Muscle layer of colon (tissue), 2 donors: ENCODE data around the gene KLF14.

Source experiments
- H3K27ac ChIP-seq: one replicate; pipeline ENCODE4 v1.7.0; 2013; ENCODE audit warnings: low read depth, mild to moderate bottlenecking, low read length, moderate library complexity
- H3K27me3 ChIP-seq, 2 donors: one replicate each; pipeline ENCODE4 v1.7.0; 2013; ENCODE audit warnings: low read length in 2 of 2, mild to moderate bottlenecking in 2 of 2; ENCODE audit not compliant: insufficient read depth in 2 of 2, control insufficient read depth in 1 of 2
- H3K36me3 ChIP-seq: one replicate; pipeline ENCODE4 v1.7.0; 2013; ENCODE audit warnings: mild to moderate bottlenecking, low read length; ENCODE audit not compliant: insufficient read depth
- H3K4me1 ChIP-seq: one replicate; pipeline ENCODE4 v1.7.0; 2013; ENCODE audit warnings: mild to moderate bottlenecking, low read length; ENCODE audit not compliant: insufficient read depth
- H3K4me3 ChIP-seq, 2 donors: one replicate each; pipeline ENCODE4 v1.7.0; 2013; ENCODE audit warnings: low read length in 2 of 2, low read depth in 1 of 2, mild to moderate bottlenecking in 1 of 2, moderate library complexity in 1 of 2
- H3K9ac ChIP-seq: one replicate; pipeline ENCODE4 v1.7.0; 2013; ENCODE audit warnings: low read length
- H3K9me3 ChIP-seq: one replicate; pipeline ENCODE4 v1.7.0; 2013; ENCODE audit warnings: mild to moderate bottlenecking, low read length
- donor health status: abdominal sarcoma.
- donor health status: Adenocarcinoma of cecum.

The KLF14 gene

DNA sequence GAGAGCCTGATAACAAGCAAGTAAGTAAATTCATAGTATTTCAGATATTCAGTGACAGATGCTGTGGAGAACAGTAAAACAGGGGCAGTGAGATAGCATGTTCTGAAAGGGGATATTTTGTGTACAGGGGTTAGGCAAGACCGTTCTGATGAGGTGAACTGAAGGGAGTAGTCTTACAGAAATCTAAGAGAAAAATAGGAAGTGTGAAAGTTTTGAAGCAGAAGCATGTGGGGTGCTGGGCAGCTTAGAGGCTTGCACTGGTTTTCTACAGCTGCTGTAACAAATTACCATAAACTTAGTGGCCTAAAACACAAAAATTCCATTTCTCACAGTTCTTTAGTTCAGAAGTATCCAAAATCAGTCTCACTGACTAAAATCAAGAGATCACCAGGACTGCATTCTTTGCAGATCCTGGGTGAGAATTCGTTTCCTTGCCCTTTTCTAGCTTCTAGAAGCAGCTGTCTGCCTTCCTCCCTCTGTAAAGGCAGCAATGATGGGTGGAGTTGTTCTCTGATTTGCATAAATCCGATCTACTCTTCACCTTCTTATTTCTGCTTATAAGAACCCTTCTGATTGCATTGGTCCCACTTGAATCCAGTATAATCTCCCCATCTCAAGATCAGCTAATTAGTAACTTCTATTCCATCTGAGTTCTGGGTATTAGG lies 7.5 kb upstream of the KLF14 start:
- Histone ChIP-seq H3K4me1 (no peaks in the 10 kb centered on the region), H3K4me3 (no peak overlapping the region), H3K27ac (no peak overlapping the region), H3K36me3 (no peaks in the 10 kb centered on the region), H3K9ac (no peak overlapping the region), H3K27me3 (peaks cover 3 to 7% of the 10 kb centered on the region in 2 donors), H3K9me3 (no peaks in the 10 kb centered on the region)

DNA sequence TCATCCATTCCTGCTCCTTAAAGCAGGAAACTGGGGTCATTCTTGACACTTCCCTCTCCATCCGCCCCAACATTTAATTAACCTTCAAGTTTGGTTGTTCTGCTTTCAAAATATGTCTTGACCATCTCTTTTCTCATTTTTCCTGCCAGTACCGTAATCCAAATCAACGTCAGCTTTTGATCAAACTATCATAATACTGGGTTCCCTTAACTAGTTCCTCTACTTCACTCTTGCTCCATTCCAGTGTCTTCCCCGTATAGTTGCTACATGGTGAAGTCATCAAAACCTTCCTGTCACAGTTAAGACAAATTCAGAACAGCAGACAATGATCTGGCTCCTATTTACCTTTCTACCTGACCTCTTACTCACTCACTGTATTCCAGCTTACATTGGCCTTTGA lies 6.6 kb upstream of the KLF14 start:
- no peak overlapping the region for H3K4me3 ChIP-seq
- H3K9me3 ChIP-seq, result no peaks in the 10 kb centered on the region
- H3K27ac ChIP-seq, result no peak overlapping the region
- H3K9ac ChIP-seq, result no peak overlapping the region
- peaks cover 11 to 13% of the 10 kb centered on the region in 2 donors for H3K27me3 ChIP-seq
- no peaks in the 10 kb centered on the region for H3K36me3 ChIP-seq
- no peaks in the 10 kb centered on the region for H3K4me1 ChIP-seq

DNA sequence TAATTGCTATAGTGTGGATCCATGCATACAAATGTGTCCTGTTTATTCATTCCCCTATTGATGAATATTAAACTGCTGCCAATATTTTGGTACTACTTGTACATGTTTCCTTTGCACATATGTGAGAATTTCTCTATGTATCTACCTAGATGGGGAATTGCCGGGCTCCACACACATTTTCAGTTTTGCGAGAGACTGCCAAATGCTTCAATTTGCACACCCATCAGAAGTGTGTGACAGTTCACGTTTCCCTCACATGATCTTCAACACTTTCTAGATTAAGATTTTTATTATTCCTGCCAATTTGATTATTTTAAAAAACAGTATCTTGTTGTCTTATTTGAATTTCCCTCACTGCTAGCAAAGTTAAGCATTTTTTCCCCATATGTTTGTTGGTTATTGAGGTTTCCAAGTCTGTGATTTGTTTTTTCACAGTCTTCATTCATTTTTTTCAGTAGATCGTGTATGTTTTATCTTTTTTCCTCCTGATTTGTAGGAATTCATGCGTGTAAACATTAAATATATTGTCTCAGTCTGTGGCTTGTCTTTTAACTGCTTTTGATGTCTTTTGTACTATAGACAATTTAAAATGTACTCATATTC lies 2.4 kb upstream of the KLF14 start:
- Histone ChIP-seq H3K9ac (no peak overlapping the region), H3K4me1 (peaks cover 6% of the 10 kb centered on the region), H3K4me3 (no peak overlapping the region), H3K27me3 (peaks cover 31 to 46% of the 10 kb centered on the region in 2 donors), H3K27ac (no peak overlapping the region), H3K9me3 (peaks cover 29% of the 10 kb centered on the region), H3K36me3 (no peaks in the 10 kb centered on the region)

DNA sequence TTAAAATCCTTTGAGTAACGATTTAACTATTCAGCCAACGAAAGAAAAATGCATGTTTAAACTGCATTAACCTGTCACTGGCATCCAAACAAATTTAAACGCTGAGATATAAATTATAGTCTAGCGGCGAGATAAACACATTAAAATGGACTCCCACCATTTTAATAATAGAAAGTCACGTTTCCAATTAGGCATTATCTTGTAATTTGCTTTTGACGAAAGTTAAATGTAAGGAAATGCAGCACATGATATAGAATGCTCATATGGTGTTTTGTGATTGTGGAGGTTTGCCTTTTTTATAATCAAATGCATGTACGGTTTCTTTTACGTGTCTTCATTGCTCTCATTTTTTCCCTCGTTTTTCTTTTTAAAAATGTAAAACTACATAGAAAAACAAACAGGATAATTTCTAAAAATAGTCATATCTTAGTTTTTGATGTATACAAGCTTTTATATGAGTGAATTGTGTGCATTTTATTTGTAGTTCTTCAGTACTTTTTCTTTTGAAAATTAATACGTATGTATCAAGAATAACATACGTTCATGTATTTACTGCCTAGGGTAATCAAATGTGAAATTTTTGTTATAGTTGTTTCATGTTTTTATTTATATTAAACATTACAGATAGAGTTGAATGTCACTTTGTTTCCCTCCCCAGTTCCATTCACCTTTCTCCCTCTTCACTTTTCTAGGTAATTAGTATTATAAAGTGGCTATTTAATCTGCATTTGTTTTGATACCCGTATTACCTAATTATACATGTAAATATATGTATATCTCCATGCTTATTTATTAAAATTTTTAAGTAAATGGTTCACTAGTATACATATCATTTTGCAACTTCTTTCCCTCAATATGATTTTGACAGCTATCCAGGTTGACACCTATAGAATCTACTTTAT lies 1.1 kb upstream of the KLF14 start:
- peaks cover 31 to 46% of the 10 kb centered on the region in 2 donors for H3K27me3 ChIP-seq
- peak overlapping the region; percentile 2 to 57 for H3K4me3 ChIP-seq
- H3K27ac ChIP-seq, result no peak overlapping the region
- peaks cover 6% of the 10 kb centered on the region for H3K4me1 ChIP-seq
- H3K9me3 ChIP-seq, result peaks cover 29% of the 10 kb centered on the region
- no peak overlapping the region for H3K9ac ChIP-seq
- H3K36me3 ChIP-seq, result no peaks in the 10 kb centered on the region

DNA sequence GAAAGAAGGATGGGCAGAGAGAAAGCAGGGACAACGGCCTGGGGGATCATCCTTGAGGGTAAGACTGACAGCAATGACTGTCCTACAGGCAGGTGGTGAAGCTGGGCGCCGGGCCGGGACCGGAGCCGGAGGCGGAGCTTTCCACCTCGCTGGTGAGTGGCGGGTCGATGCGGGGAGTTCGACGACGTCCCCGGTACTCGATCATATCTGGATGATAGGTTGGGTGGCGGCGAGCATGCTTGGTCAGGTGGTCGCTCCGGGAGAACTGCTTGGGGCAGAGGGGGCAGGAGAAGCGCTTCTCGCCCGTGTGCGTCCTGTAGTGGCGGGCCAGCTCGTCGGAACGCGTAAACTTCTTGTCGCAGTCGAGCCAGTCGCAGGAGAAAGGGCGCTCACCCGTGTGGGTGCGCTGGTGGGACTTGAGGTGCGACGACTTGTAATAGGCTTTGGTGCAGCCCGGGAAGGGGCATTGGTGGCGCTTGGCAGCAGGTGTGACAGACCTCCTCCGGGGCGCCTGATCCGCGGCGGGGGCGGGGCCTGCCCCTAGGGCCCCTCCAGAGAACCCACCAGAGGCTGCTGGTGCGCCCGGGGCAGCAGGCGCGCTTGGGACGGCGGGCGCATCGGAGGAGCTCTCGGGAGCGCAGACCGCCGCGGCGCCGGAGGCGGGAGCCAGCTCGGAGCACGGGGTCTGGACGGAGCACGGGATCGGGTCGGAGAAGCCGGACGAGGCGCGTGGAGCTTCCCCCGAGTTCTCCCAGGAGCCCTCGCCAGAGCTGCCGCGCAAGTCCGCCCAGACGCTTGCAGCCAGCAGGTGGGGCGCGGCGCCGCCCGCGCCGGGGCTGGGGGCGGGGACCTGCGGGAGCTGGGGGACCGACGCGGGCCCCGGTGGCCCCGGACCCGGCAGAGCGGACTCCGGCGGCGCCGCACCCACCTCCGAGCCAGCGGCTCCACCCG lies 752 bp downstream of the KLF14 start:
- no peak overlapping the region for H3K27ac ChIP-seq

DNA sequence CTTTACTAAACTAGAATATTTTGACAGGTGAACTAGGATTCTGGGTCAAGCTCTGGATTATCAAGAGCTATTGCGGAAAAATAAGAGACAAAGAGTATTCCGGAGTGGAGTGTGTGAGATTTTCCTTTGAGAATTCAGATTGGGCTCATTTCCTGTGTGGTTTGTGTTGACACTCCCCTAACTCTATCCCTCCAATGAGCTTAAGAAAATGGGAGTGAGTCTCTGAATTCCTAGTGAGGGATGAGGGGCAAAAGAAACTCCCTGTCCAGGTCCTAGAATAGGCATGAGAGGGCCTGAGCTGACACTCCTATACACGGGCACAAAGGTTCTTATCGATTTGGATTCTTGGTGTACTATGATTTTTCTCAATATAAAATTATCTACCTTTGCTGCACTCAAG lies 10.2 kb downstream of the KLF14 start:
- H3K9ac ChIP-seq, result no peak overlapping the region
- peaks cover 0 to 3% of the 10 kb centered on the region in 2 donors for H3K27me3 ChIP-seq
- H3K36me3 ChIP-seq, result no peaks in the 10 kb centered on the region
- H3K4me1 ChIP-seq, result no peaks in the 10 kb centered on the region
- no peak overlapping the region for H3K4me3 ChIP-seq
- H3K9me3 ChIP-seq, result no peaks in the 10 kb centered on the region
- no peak overlapping the region for H3K27ac ChIP-seq

More for the DNA sequence above, 752 bp downstream of the KLF14 start:
- Histone ChIP-seq H3K4me3 (peak overlapping the region in 1 of 2 donors; percentile 28), H3K9me3 (peaks cover 29% of the 10 kb centered on the region), H3K9ac (no peak overlapping the region), H3K4me1 (peaks cover 6% of the 10 kb centered on the region), H3K36me3 (no peaks in the 10 kb centered on the region), H3K27me3 (peaks cover 35 to 46% of the 10 kb centered on the region in 2 donors)

DNA sequence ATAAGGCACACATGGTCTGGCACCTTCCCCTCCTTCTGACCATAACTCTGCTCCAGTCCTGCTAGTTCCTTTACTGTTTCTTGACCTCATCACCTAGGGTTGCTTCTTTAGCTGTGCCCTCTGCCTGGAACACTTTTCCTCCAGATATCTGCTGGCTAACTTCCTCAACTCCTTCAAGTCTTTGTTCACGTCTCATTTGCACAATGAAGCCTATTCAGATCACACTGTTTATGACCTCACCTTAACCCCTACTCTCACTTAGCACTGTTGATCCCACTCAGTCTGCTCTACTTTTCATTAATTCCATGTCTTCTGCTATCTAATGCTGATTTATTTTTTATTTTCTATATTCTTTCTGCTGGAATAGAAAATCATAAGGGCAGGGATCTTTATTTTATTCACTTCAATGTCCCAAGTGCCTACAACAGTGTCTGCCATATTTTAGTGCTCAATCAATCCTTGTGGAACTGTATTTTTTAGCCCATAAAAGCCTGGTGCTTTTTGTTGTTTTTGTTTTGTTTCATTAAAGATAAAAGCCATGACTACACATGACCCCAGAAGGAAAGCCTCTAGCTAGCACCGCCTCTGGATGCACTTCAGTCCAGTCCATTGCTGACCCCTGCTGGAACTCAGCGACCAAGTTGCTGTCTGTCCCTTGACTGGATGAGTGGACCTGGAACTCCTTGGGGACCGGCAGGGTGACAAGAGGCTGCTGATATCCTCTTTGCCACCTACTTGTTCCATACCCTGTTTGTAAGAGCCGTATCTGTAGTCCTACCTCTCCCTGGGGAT lies 12.3 kb downstream of the KLF14 start:
- Histone ChIP-seq H3K4me3 (no peak overlapping the region), H3K4me1 (no peaks in the 10 kb centered on the region), H3K9me3 (no peaks in the 10 kb centered on the region), H3K9ac (no peak overlapping the region), H3K27ac (no peak overlapping the region), H3K27me3 (peaks cover 0 to 3% of the 10 kb centered on the region in 2 donors), H3K36me3 (no peaks in the 10 kb centered on the region)

DNA sequence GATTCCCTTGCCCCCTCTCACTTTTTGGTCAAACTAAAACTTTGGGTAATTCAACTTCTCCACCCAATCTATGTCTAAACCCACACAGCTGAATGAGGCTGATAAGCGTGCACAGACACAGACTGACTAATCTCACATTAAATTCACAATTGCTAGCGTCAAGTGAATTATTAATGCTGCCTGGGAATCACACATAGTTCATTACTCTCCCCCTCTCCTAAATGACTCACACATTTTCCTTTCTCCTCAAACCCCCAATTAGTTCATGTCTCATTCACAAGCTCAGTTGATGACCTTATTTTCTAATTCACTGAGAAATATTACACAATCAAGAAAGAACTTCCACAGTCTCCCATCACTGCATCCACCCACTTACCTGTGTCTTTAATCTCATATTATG lies 14.5 kb downstream of the KLF14 start:
- no peak overlapping the region for H3K9ac ChIP-seq
- H3K9me3 ChIP-seq, result no peaks in the 10 kb centered on the region
- H3K27ac ChIP-seq, result no peak overlapping the region
- no peaks in the 10 kb centered on the region for H3K4me1 ChIP-seq
- H3K4me3 ChIP-seq, result no peak overlapping the region
- peaks cover 0 to 3% of the 10 kb centered on the region in 2 donors for H3K27me3 ChIP-seq
- no peaks in the 10 kb centered on the region for H3K36me3 ChIP-seq

DNA sequence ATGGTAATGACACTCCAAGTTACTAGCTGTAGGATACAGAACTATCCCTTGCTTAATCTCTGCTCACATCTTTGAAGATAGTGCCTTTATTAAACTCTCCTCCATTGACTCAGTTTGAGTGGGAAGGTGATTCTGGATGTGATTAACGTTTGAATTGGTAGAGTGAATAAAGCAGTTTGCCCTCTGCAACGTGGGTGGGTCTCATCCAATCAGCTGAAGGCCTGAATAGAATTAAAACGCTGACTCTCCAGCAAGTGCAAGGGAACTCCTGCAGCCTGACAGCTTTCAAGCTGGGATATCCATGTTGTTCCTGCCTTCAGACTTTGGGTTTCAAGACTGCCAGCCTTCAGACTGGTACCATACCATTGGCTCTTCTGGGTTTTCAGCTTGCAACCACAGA lies 21.6 kb downstream of the KLF14 start:
- no peaks in the 10 kb centered on the region for H3K9me3 ChIP-seq
- H3K27me3 ChIP-seq, result no peaks in the 10 kb centered on the region
- no peak overlapping the region for H3K4me3 ChIP-seq
- no peak overlapping the region for H3K9ac ChIP-seq
- H3K4me1 ChIP-seq, result no peaks in the 10 kb centered on the region
- no peak overlapping the region for H3K27ac ChIP-seq
- no peaks in the 10 kb centered on the region for H3K36me3 ChIP-seq

DNA sequence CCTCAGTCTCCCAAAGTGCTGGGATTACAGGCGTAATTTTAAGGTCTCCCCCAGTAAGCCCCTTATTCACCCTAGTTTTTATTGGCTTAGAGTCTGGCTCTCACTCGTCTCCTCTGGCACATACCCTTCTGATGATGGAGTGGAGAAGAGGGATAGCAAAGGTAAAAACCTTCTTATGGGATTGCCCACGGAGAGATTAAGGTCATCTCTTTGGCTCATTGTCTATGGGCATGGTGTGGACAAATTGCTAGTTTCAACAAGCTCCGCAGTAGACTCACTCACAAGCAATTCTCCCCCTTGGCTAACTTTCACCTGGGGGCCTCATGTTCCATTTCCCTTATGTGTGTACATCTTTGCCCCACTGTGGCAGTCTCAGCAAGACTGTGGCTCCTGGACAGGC lies 25.2 kb downstream of the KLF14 start:
- H3K9me3 ChIP-seq, result no peaks in the 10 kb centered on the region
- no peak overlapping the region for H3K9ac ChIP-seq
- H3K36me3 ChIP-seq, result no peaks in the 10 kb centered on the region
- H3K4me1 ChIP-seq, result no peaks in the 10 kb centered on the region
- no peak overlapping the region for H3K27ac ChIP-seq
- no peak overlapping the region for H3K4me3 ChIP-seq
- no peaks in the 10 kb centered on the region for H3K27me3 ChIP-seq
